Measurements from ENCODE around the gene ANKFN1.
"Not testable (repeated sequence)": the region's sequence is repeated elsewhere in the genome, so short reads cannot be mapped to it uniquely, and the experiment has no call there.

The ANKFN1 gene

GRCh38 chr17:56182081-56182480, 28.8 kb downstream of the ANKFN1 start:
- DNase-seq, result no peak

- no peak for DNase-seq
Measured at GRCh38 chr17:56184650-56185049, 31.4 kb downstream of the ANKFN1 start.

- no peak for DNase-seq
Measured at GRCh38 chr17:56185491-56186221, 32.4 kb downstream of the ANKFN1 start.

GRCh38 chr17:56186222-56186786, 33.0 kb downstream of the ANKFN1 start:
- no peak for DNase-seq

- DNase-seq, result no peak
Measured at GRCh38 chr17:56203430-56203829, 50.2 kb downstream of the ANKFN1 start.

GRCh38 chr17:56206351-56206750, 53.1 kb downstream of the ANKFN1 start:
- DNase-seq, result no peak

GRCh38 chr17:56213031-56213430, 59.8 kb downstream of the ANKFN1 start:
- no peak for DNase-seq

- DNase-seq, result no peak
Measured at GRCh38 chr17:56217921-56218320, 64.6 kb downstream of the ANKFN1 start.

- no peak for DNase-seq
Measured at GRCh38 chr17:56222255-56222654, 69.0 kb downstream of the ANKFN1 start.

- DNase-seq, result no peak
Measured at GRCh38 chr17:56230660-56231059, 77.4 kb downstream of the ANKFN1 start.

- no peak for DNase-seq
Measured at GRCh38 chr17:56231252-56231651, 78.0 kb downstream of the ANKFN1 start.

- no peak for DNase-seq
Measured at GRCh38 chr17:56231693-56232092, 78.4 kb downstream of the ANKFN1 start.

GRCh38 chr17:56244268-56244890, 91.1 kb downstream of the ANKFN1 start:
- DNase-seq, result no peak

- no peak for DNase-seq
Measured at GRCh38 chr17:56247816-56248215, 94.5 kb downstream of the ANKFN1 start.

GRCh38 chr17:56257075-56257474, 103.8 kb downstream of the ANKFN1 start:
- no peak for DNase-seq

GRCh38 chr17:56260376-56261002, 107.2 kb downstream of the ANKFN1 start:
- DNase-seq, result no peak

- no peak for DNase-seq
Measured at GRCh38 chr17:56262803-56263202, 109.5 kb downstream of the ANKFN1 start.

GRCh38 chr17:56269556-56270389, 116.5 kb downstream of the ANKFN1 start:
- DNase-seq, result no peak

GRCh38 chr17:56274491-56274890, 121.2 kb downstream of the ANKFN1 start:
- no peak for DNase-seq

GRCh38 chr17:56284482-56284881, 131.2 kb downstream of the ANKFN1 start:
- no peak for DNase-seq

GRCh38 chr17:56288786-56289185, 135.5 kb downstream of the ANKFN1 start:
- not testable (repeated sequence) for DNase-seq

- DNase-seq, result no peak
Measured at GRCh38 chr17:56289321-56289720, 136.0 kb downstream of the ANKFN1 start.
